Endothelial cell of umbilical vein (primary cell): ENCODE data around the gene C14orf93. TPM values are rescaled to one million over a fixed set of nuclear protein-coding genes. Genes with fewer than 3 reads are reported as not detected.
A peak's percentile ranks its signal among the peaks of the same experiment; 100 is the strongest.

Source experiments
- BruUV-seq: library from RNA; stranded (reverse); fragments of 400-500 nt; replicated peaks from 2 replicates; lab custom pipeline; 2021; lab: Mats Ljungman, UMichigan
- CTCF ChIA-PET: fragments of 300-600, 350-600 bp; sonication (Branson Sonifier 250); formaldehyde crosslinking; loops from one replicate; lab custom pipeline; 2021; ENCODE audit warnings: antibody characterized with exemption, inconsistent platforms; lab: Charles Lee
- POLR2A ChIA-PET: fragments of 300-600, 350-600 bp; sonication (Branson Sonifier 250); formaldehyde crosslinking; loops from one replicate; lab custom pipeline; 2021; ENCODE audit warnings: antibody characterized with exemption, inconsistent platforms; lab: Charles Lee
- DNase-seq: peaks from one replicate; pipeline ENCODE4 v3.0.0-alpha.2; 2011; ENCODE audit warnings: low read depth, low spot score
- FAIRE-seq: peaks from 2 replicates; lab custom pipeline; 2011; peaks lifted over from hg19 to GRCh38; lab: Jason Lieb, UNC
- H2AFZ ChIP-seq: 2 replicates; pipeline ENCODE4 v1.6.0; 2012; ENCODE audit warnings: low read depth, low read length, control low read depth, inconsistent platforms
- H3K27ac ChIP-seq: 2 replicates; pipeline ENCODE4 v1.5.1; 2011; ENCODE audit warnings: low read depth, mild to moderate bottlenecking, control low read depth, low read length, moderate library complexity; ENCODE audit not compliant: insufficient read depth
- H3K27me3 ChIP-seq, 2 experiments: 2 replicates each; pipeline versions ENCODE4 v1.6.0 to v1.6.1; 2011; ENCODE audit warnings: low read length in 2 of 2, mixed read lengths in 1 of 2; ENCODE audit not compliant: control insufficient read depth in 2 of 2, insufficient read depth in 2 of 2
- H3K36me3 ChIP-seq, 2 experiments: 2 replicates in 1 of 2; 3 replicates in 1 of 2; pipeline ENCODE4 v1.5.1; 2011; ENCODE audit warnings: low read length in 2 of 2, mild to moderate bottlenecking in 1 of 2, moderate library complexity in 1 of 2; ENCODE audit not compliant: control insufficient read depth in 2 of 2, insufficient read depth in 2 of 2; ENCODE audit errors: extremely low read depth in 1 of 2
- H3K4me1 ChIP-seq: 3 replicates; pipeline ENCODE4 v1.5.1; 2011; ENCODE audit warnings: mild to moderate bottlenecking, low read length; ENCODE audit not compliant: control insufficient read depth, insufficient read depth; ENCODE audit errors: extremely low read depth
- H3K4me2 ChIP-seq: 2 replicates; pipeline ENCODE4 v1.6.1; 2011; ENCODE audit warnings: low read length, control low read depth, mixed read lengths; ENCODE audit not compliant: insufficient read depth
- H3K4me3 ChIP-seq, 3 experiments: fragments of 200-600 bp in 1 of 3; sonication (generic), shearing (Covaris generic) in 1 of 3; replicated peaks in 1 of 3; 2 replicates each; pipeline ENCODE4 v1.5.1; 2011 to 2016; ENCODE audit warnings: control low read depth in 3 of 3, low read length in 3 of 3, mild to moderate bottlenecking in 2 of 3, inconsistent platforms in 1 of 3, low read depth in 1 of 3, moderate library complexity in 1 of 3; ENCODE audit not compliant: insufficient read depth in 1 of 3
- H3K79me2 ChIP-seq: 2 replicates; pipeline ENCODE4 v1.6.0; 2012; ENCODE audit warnings: low read length, inconsistent platforms; ENCODE audit not compliant: control insufficient read depth, insufficient read depth
- H3K9ac ChIP-seq: replicated peaks from 2 replicates; pipeline ENCODE3; 2011; ENCODE audit warnings: low read length, control low read depth; ENCODE audit not compliant: insufficient read depth; ENCODE audit errors: extremely low read depth
- H3K9me1 ChIP-seq: replicated peaks from 3 replicates; pipeline ENCODE4 v1.6.0; 2011; ENCODE audit warnings: mild to moderate bottlenecking, low read length; ENCODE audit not compliant: control insufficient read depth, insufficient read depth; ENCODE audit errors: extremely low read depth
- H3K9me3 ChIP-seq: replicated peaks from 2 replicates; pipeline ENCODE4 v1.5.1; 2012; ENCODE audit warnings: low read length, inconsistent platforms; ENCODE audit not compliant: control insufficient read depth, insufficient read depth
- H4K20me1 ChIP-seq: replicated peaks from 2 replicates; pipeline ENCODE3; 2011; ENCODE audit warnings: mild to moderate bottlenecking, low read length; ENCODE audit not compliant: control insufficient read depth, insufficient read depth; ENCODE audit errors: extremely low read depth
- CTCF ChIP-seq, 2 donors: IDR thresholded peaks; 1 replicate in 1 of 2; 2 replicates in 1 of 2; pipeline ENCODE4 v1.5.1; 2011; ENCODE audit warnings: low read length in 2 of 2, mild to moderate bottlenecking in 2 of 2, moderate library complexity in 2 of 2, control low read depth in 1 of 2, inconsistent platforms in 1 of 2, low read depth in 1 of 2; ENCODE audit not compliant: insufficient read depth in 1 of 2; ENCODE audit errors: extremely low read depth in 1 of 2
- EZH2 ChIP-seq: IDR thresholded peaks from 2 replicates; pipeline ENCODE4 v1.6.1; 2012; ENCODE audit warnings: borderline replicate concordance, low read depth, mild to moderate bottlenecking, moderate library complexity, low read length, inconsistent platforms; ENCODE audit not compliant: severe bottlenecking
- FOS ChIP-seq: IDR thresholded peaks from 2 replicates; pipeline ENCODE4 v1.6.1; 2011; ENCODE audit warnings: mild to moderate bottlenecking, low read length, moderate library complexity, borderline replicate concordance; ENCODE audit not compliant: insufficient read depth
- GATA2 ChIP-seq: IDR thresholded peaks from 2 replicates; pipeline ENCODE4 v1.7.0; 2011; ENCODE audit warnings: low read depth, mild to moderate bottlenecking, moderate library complexity, mixed read lengths, low read length; ENCODE audit not compliant: insufficient read length, insufficient read depth
- JUN ChIP-seq: IDR thresholded peaks from 2 replicates; pipeline ENCODE4 v1.6.1; 2011; ENCODE audit warnings: borderline replicate concordance, low read depth; ENCODE audit not compliant: insufficient read length, insufficient read depth
- MAX ChIP-seq: IDR thresholded peaks from 2 replicates; pipeline ENCODE4 v1.6.1; 2011; ENCODE audit not compliant: insufficient read depth, insufficient read length
- MYC ChIP-seq: IDR thresholded peaks from one replicate; pipeline ENCODE4 v1.6.1; 2011; ENCODE audit warnings: mild to moderate bottlenecking, low read depth, low read length
- POLR2A ChIP-seq: IDR thresholded peaks from 2 replicates; pipeline ENCODE4 v1.6.1; 2012; ENCODE audit warnings: low read depth, mild to moderate bottlenecking, control low read depth, low read length
- POLR2AphosphoS5 ChIP-seq: IDR thresholded peaks from 2 replicates; pipeline ENCODE4 v1.6.1; 2012; ENCODE audit warnings: low read depth, mild to moderate bottlenecking, control low read depth, low read length, moderate library complexity; ENCODE audit not compliant: insufficient read depth
- dilution Hi-C: fragments of 300-500 bp; cut with MboI; formaldehyde crosslinking; loops from one replicate; pipeline ENCODE4 v1.15.0; 2019; ENCODE audit warnings: low sequenced_read_pairs; ENCODE audit not compliant: extremely low pct_ligation_motif_present
- intact Hi-C: fragments of 100-400 bp; cut with micrococcal nuclease; formaldehyde crosslinking; loops from one replicate; pipeline ENCODE4 v1.10.0; 2022
- polyA plus RNA-seq, 4 experiments: library from polyadenylated mRNA; depleted of rRNA in 3 of 4; stranded (reverse) in 3 of 4; unstranded in 1 of 4; fragments of >200 nt; gene quantifications; 2 replicates each; pipeline versions ENCODE4 v1.2.1 to v1.2.3, GENCODE V29; 2011 to 2012; ENCODE audit warnings: missing spikeins in 1 of 4
- total RNA-seq: library from RNA; stranded (reverse); gene quantifications from 2 replicates; pipeline ENCODE4 v1.2.3, GENCODE V29; 2021

Gene C14orf93
- total and polyA plus RNA-seq, 2 donors (not counting 3 experiments of a cell fraction or from before 2014, with no cell fraction given): 7.1 to 9.2 TPM

GRCh38 chr14:22981876-22982476, 28.0 kb downstream of the C14orf93 start:
- TSS peak; percentile 1 for BruUV-seq
- dilution Hi-C loops: loop anchor here (10.0 kb wide), 1 partner anchor 83 kb away; no protein-coding TSS in a partner anchor
- POLR2A ChIA-PET: interaction anchor here (0.6 to 2.6 kb wide), 6 partner anchors 9 to 156 kb away, joined by 3 to 8 read pairs (median 4); no protein-coding TSS in a partner anchor

GRCh38 chr14:22981090-22981875, 28.7 kb downstream of the C14orf93 start:
- dilution Hi-C loops: loop anchor here (10.0 kb wide), 1 partner anchor 84 kb away; no protein-coding TSS in a partner anchor

More at GRCh38 chr14:22981876-22982476, 28.0 kb downstream of the C14orf93 start:
- Histone ChIP-seq H3K27ac (peak overlapping the region; percentile 89), H3K36me3 (peaks cover 0 to 3% of the 10 kb centered on the region in 2 experiments), H2AFZ (peak overlapping the region; percentile 39), H3K4me2 (peak overlapping the region; percentile 52), H3K9me1 (no peaks in the 10 kb centered on the region), H3K9ac (peak overlapping the region; percentile 92), H3K4me3 (peak overlapping the region; percentile 61 to 89 (median 83)), H3K27me3 (no peaks in the 10 kb centered on the region), H3K4me1 (peaks cover 39% of the 10 kb centered on the region), H4K20me1 (no peaks in the 10 kb centered on the region), H3K9me3 (no peaks in the 10 kb centered on the region), H3K79me2 (peaks cover 46% of the 10 kb centered on the region)
- peak; percentile 28 for DNase-seq
- CTCF ChIA-PET: interaction anchor here (0.8 to 17.1 kb wide), 17 partner anchors 9 to 426 kb away, joined by 3 to 1071 read pairs (median 9); partner anchors contain the start of genes CDH24, HAUS4, MMP14 and PRMT5
- intact Hi-C loops: loop anchor here (1.0 to 10.0 kb wide), 3 partner anchors 25 to 595 kb away; partner anchors contain the start of gene SLC7A8
- FAIRE-seq: no peak
- no peak for TF ChIP-seq MAX
- no peak for TF ChIP-seq FOS
- TF ChIP-seq JUN: no peak

More at GRCh38 chr14:22981090-22981875, 28.7 kb downstream of the C14orf93 start:
- POLR2A ChIA-PET: interaction anchor here (0.6 to 2.6 kb wide), 4 partner anchors 8 to 155 kb away, joined by 3 to 8 read pairs (median 4); no protein-coding TSS in a partner anchor
- no peak for FAIRE-seq
- Histone ChIP-seq H4K20me1 (no peaks in the 10 kb centered on the region), H3K4me3 (peak overlapping the region; percentile 61 to 89 (median 83)), H3K79me2 (peaks cover 46% of the 10 kb centered on the region), H3K9me1 (no peaks in the 10 kb centered on the region), H3K9me3 (no peaks in the 10 kb centered on the region), H3K9ac (peak overlapping the region; percentile 92), H3K27me3 (no peaks in the 10 kb centered on the region), H3K4me1 (peaks cover 46% of the 10 kb centered on the region), H3K27ac (peak overlapping the region; percentile 89), H2AFZ (peak overlapping the region; percentile 37), H3K4me2 (peak overlapping the region; percentile 52), H3K36me3 (peaks cover 0 to 3% of the 10 kb centered on the region in 2 experiments)
- peak; percentile 45 for DNase-seq
- intact Hi-C loops: loop anchor here (10.0 kb wide), 1 partner anchor 204 kb away; the partner anchor contains the start of gene SLC7A8
- TF ChIP-seq MYC: no peak
- no peak for TF ChIP-seq CTCF (IDR thresholded peaks at IDR 0.05; ENCODE audit: extremely low read depth in 1 of 2, insufficient read depth in 1 of 2, low read depth in 1 of 2, low read length in 2 of 2)
- no peak for TF ChIP-seq POLR2A
- no peak for TF ChIP-seq MAX
- TF ChIP-seq GATA2: no peak
- TF ChIP-seq FOS: no peak
- peak; percentile 6 for TF ChIP-seq POLR2AphosphoS5
- no peak for TF ChIP-seq JUN
- no peak for TF ChIP-seq EZH2
- CTCF ChIA-PET: interaction anchor here (0.8 to 17.1 kb wide), 12 partner anchors 8 to 425 kb away, joined by 3 to 1071 read pairs (median 14); partner anchors contain the start of genes CDH24, HAUS4, MMP14 and PRMT5
- BruUV-seq: TSS peak; percentile 85
